GM19043 (cell line): ENCODE measurements around the gene MSANTD1.

Source experiments
- ATAC-seq: cut with Tn5 transposase; IDR thresholded peaks from one replicate; pipeline ENCODE4 v1.9.1; 2021; ENCODE audit warnings: low read depth; ENCODE audit not compliant: unreplicated experiment

MSANTD1 gene

DNA sequence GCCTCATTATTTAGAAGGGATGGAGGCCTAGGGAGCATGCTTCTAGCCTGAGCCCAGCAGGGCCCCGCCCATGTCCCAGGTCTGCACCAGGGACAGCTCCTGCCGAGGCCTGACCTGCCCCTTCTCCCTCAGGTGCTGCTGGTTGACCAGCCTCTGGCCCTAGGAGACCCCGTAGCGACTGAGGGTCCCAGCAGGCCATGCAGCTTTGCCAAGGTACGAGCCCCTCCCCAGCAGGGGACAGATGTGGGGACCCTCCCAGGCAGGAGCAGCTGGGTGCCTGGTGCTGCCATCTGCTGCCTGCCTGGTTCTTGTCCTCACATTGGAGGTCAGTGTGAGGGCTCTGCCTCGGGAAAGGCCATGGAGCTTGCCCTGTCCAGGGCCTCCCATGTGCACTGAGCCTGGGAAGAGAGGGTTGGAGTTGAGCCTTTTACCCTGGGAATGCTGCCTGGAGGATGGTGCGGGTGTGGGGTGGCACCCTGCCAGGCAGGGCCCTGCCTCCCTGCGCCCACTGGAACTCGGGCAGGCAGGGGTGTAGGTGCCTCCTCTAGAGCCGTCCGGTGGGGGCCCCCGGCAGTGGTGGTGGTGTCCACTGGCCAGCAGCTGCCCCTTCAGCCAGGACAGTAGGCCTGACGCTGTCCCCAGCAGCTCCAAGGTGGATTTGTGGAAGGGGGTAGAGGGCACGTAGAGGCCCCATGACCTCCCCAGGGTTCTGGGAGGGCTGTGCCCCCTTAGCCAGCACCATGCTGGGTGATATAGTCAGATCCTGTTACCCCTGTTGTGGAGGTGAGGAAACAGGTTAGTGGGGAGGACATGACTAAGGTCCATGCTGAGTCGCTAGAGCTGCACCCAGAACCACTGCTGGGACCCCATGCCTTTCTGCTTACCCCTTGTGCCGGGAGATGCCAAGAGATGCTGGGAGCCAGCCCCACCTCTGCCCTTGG lies 2.2 kb upstream of the MSANTD1 start:
- ATAC-seq, result no peak

DNA sequence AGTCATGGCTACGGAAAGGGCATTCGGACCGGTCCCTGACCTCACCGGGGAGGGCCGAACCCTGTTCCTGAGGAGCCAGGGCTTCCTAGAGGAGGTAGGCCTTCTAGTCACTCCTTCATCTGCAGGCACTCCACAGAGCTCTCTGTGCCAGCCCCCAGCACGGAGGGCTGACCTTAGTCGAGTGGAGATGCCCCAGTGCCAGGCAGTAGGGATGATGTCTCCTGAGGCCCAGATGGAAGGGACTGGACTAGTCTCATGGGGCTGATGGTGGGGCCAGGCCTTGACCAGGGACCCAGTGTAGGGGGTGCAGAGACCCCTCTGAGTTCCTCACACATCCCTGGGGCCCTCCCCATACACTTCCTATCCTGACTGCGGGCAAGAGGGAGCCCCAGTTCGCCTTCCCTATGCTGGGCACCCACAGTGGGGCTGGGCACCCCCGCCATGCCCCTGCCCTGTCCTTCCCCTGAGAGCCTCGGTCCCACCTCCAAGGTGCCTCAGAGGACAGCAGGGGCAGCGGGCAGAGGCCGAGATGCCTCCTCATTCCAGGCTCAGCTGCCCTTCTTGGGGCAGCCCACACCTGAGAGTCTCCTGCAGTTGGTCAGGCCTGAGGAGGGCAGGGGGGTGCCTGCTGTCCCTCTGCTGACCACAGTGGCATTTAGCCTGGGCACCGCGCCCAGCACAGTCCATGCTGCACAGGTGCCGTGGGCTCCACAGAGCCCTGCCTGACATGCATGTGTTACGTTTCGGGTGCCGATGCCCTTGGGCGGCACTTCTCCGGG lies 1.4 kb upstream of the MSANTD1 start:
- no peak for ATAC-seq

DNA sequence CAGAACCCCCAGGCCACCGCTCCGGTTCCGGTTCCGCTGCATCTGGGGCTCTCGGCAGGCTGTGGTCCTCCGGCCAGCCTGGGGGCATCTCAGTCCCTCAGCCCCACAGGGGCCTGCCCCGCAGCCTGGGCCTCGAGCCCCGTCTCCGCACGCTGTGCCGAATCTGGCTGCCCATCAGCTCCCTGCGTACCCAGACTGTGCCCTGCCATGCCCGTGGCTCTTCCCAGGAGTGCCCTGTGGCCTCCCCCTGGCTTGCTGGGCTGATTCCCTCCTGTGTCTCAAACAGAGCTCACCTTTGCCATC lies 830 bp upstream of the MSANTD1 start:
- no peak for ATAC-seq

DNA sequence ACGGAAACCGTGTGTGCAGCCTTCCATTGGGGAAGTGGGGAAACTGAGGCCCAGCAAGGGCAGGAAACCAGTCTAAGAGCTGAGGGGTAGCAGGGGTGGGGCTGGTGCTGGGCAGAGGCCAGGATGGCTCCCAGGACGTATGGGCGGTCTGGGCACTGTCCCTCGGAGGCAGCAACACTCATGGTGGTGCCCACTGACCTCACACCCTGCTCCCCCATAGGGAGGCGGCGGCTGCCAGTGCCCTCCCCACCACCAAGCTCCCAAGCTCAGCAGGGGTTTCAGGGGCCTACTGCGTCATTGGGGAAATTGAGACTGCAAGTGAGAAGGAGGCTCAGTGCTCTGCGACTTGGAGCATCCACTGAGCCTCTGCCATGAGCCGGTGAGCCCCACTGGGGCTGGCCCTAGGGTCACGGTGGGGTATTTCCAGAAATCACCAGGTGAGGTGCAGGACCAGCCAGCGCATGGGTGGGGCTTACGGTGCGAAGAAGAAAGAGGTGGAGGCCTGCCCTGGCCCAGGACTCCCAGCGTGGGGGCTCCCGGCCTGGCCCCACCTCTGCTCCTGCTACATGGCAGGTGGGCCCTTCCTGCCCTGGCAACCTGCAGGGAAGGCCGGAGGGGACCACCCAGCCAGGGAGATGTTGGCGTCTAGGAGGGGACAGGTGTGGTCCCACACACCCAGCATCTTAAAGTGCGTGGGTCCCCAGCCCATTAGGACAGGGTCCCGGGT lies 915 bp downstream of the MSANTD1 start:
- ATAC-seq, result no peak

DNA sequence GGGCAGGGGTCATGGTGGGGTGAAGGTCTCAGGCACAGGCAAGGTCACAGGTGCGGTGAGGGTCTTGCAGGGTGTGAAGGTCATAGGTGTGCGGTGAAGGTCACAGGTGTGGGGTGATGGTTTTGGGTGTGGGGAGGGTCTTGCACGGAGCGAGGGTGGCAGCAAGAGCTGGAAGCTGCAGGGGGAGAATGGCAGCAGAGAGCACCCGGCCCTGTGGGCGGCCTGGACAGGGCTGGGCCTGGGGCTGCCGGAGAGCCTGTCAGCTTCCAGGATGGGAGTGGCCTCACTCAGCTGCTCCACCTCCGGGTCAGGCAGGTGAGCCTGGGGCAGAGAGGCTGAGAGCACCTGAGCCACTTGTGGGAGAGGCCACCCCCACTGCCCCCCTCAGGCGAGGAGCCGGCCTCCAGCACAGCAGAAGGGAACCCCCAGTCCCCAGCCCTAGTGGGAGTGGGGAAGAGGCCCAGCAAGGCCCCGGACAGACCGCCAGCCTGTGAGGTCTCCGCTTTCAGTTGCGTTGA lies 1.5 kb downstream of the MSANTD1 start:
- no peak for ATAC-seq

DNA sequence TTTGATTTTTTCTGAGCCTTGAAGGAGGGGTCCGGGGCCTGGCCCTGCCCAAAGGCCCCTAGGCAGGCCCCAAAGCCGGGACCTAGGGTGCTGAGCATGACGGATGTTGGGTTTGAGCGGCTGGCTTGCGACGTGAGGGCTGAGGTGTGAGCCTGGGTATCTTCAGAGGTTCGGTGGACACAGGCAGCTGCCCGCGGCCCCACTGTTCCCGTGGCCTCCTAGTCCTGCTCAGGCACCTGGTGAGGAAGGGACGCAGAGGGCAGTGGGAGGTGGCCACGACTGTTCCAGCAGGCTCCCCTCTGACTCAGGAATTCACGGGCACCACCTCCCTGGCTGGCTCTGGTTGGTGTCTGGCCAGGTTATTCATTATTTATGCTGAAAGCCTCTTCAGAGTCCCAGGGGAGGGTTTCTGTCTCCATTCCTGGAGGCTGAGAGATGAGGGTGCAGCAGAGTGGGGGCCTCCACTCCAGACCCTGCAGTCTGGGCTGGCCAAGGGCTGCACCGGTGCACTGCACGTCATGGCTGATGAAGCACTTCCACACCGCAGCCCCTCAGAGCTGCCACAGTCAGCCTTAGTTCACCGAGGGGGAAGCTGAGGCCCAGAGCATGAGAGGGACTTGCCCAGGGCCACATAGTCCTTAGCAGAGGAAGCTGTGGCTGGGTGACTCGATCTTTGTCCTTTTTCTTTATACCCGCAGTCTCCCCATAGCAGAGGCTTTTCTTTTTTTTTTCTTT lies 2.2 kb downstream of the MSANTD1 start:
- ATAC-seq, result no peak

DNA sequence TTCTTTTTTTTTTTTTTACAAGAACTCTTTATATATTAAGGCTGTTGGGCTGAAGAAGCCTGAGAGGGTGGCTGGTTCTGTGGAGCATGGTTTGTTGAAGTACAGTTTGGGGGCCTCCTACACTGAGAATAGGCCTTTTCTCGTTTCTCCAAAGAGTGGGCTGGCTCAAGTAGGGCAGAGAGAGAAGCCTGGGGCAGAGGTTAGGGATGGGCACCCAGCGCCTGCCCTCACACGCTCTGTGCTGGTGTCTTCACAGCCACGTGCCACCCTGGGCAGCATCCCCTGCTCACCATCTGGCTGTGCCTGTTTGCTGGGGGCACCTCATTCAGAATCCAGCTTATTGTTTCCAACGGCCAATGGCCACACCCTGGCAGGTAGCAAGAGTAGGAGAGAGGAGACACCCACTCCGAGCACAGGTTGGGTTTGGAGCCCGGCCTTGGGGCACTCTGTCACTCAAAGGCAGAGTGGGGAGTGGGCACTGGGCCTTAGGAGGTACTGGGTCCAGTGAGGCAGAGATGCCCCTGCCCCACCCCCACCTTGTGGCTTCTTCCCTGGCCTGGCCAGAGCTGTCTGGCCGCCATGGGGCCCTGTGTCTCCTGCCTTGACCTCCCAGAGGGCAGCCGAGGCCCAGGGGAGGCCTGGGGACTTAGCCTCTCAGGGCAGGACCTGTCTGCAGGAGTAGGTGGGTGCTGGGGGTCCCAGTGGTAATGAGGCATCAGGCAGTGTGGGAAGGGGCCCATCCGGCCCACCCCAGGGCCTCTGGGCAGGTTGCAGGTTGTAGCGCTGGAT lies 2.9 kb downstream of the MSANTD1 start:
- ATAC-seq, result no peak

DNA sequence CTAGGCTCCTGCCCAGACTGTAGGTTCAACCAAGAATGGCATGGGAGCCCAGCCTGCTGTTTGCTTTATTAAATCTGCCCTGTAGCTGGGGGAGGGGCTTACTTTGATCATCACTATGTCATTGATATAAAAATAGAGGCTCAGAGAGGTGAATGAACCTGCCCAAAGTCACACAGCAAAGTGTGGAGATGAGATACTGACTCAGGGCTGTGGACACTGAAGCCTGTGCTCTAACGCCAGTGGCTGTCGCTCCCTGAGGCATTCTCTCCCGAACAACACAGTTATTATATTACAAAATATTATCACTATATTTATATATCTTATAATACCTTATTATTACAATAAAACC lies 3.5 kb downstream of the MSANTD1 start:
- no peak for ATAC-seq

DNA sequence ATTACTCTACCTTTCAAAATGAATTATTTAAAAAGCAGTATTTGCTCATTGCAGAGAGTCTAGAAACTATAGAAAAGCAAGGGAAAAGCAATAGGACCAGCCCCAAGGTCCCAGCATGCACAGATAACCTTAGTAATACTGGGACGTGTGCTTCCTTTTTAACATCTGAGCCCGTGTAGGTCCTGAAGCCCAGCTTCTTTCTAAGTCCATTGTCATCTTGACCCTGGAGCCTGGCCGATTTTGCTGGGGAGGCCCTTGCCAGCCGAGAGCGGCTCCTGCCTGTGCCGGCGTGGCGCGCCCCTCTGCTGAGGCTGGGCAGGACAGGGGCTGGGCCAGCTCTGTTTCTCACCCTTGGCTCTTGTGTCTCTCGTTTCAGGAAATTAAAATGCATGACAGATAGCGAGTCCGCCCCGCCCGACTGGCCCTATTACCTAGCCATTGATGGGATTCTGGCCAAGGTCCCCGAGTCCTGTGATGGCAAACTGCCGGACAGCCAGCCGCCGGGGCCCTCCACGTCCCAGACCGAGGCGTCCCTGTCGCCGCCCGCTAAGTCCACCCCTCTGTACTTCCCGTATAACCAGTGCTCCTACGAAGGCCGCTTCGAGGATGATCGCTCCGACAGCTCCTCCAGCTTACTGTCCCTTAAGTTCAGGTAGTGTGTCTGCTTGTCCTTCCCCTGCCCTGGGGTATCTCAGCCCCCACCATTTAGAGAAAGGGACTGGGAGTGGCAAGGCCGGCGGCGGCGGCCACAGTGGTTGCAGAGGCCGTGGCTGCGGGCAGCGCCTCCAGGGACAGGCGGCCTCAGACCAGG lies 4.1 kb downstream of the MSANTD1 start:
- ATAC-seq, result no peak

DNA sequence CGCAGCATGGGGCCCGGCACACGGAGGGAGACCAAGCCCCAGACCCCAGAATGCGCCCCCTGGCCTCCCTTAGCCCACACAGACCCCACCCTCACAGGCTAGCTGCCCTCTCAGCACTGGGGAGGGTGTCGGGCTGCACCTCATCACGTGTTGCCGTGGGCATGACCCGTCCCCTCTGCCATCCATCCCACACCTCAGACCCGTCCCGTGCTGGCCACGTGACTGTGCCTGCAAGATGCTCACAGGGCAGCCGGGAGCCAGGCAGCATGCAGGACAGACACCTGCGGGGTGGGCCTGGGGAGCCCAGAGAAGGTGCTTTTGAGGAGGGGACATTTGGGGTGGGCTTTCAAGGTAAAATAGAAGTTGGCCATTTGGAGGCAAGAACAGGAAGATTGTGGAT lies 4.8 kb downstream of the MSANTD1 start:
- ATAC-seq, result no peak

DNA sequence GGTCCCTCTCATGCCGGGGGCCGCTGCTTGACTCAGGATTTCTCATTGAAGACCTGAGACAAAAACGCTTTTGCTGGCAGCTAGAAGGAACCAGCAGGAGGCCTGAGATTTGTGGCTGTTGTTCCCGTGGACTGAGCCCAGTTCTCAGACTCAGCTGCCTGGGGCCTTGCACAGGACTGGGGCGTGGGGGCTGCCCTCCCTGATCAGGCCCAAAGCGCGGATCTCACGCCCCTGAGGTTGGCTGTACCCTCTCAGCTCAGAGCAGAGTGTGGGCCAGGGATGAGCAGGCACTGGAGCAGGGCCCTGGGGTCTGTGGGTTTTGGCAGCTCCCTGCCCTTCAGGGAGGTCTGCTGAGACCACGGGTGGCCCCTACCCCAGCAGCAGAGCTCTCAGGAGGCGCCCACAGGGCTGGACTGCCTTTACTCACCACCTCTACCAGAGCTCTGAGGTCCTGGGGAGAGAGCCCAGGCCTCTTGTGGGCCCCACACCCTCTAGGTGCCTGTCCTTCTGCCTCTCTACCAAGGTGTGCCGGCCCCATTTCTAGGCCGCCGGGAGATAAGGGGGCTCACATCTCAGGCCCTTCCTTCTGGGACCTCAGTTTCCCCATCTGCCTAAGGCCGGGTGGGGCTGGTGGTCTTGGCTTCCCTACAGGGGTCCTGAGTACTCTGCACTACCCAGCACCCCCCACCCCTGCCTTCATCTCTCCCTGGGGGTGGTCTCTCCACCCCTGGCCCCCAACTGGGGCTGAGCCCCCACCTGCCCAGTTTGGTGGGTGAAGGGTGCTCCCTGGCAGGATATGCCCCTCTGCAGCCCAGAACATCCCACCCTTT lies 5.6 kb downstream of the MSANTD1 start:
- no peak for ATAC-seq

DNA sequence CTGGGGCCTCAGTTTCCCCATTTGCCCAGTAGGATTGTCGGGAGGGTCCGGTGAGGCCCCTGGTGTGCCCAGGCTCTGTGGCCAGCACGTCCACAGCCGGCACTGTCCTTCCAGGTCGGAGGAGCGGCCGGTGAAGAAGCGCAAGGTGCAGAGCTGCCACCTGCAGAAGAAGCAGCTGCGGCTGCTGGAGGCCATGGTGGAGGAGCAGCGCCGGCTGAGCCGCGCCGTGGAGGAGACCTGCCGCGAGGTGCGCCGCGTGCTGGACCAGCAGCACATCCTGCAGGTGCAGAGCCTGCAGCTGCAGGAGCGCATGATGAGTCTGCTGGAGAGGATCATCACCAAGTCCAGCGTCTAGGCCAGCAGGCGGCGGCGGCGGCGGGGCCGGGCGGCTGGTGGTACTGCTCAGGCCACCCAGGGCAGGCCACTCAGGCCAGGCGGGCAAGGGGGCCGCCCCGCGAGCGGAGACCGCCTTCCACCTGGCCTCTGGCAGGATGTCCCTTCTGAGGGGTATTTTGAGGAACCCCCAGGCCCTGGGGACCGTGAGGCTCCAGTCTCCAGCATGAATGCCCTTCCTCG lies 6.7 kb downstream of the MSANTD1 start:
- ATAC-seq, result no peak

DNA sequence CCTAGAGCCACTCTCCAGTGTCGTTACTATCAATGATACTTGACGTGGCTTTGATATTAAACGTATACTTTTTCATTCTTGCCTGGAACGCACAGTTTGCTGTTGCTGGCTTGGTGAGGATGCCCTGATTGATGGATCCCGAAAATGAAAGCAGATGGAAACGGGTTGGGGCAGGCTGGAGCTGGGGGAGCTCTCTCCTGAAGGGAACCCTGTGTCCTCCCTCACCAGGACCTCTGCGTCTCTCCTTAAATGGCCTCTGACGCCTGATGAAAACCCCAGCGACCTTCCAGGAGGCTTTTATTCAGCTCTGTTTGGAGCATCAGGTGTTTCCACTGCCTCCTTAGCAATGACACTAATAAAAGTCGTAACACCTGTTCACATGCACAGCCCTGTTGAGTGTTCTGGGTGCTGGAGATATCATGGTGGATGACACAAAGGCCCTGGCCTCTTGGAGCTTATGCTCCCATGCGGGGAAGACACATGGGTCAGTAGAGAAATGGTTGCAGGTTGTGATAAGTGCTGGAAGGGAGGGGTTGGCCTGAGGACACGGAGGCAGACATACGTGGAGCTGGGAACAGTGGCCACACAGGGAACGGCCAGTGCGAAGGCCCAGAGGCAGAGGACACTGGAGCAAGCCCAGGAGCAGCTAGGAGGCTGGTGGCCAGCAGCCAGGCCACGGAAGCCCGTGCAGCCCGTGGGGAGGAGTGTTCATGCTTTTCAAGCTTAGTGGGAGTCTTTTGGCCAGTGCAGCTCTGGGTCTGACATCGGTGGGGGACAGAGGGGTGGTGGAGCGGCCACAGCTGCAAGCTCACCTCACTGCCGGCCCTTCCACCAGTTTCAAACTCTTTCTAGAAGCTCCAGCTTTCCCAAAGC lies 7.5 kb downstream of the MSANTD1 start:
- ATAC-seq, result no peak

DNA sequence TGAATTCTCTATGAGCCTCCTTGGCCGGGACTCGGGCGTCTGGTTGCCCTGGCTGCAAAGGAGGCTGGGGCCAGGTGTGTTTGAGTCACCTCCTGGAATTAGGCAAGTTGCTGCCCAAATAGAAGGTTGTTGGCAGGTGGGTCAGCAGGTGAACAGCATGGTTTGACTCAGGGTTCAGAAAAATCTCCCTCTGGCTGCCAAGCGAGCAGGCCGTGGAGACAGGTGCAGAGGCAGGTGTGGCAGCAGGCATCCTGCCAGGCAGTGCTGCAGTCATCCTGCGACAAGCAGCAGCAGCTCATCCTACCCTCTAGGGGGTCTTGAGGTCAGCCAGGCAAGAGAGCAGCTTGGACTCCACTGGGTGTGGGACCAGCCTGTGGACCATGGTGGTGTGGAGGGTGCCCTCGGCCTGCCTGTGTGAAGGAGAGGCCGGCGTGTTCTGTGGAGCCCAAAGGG lies 8.2 kb downstream of the MSANTD1 start:
- no peak for ATAC-seq

DNA sequence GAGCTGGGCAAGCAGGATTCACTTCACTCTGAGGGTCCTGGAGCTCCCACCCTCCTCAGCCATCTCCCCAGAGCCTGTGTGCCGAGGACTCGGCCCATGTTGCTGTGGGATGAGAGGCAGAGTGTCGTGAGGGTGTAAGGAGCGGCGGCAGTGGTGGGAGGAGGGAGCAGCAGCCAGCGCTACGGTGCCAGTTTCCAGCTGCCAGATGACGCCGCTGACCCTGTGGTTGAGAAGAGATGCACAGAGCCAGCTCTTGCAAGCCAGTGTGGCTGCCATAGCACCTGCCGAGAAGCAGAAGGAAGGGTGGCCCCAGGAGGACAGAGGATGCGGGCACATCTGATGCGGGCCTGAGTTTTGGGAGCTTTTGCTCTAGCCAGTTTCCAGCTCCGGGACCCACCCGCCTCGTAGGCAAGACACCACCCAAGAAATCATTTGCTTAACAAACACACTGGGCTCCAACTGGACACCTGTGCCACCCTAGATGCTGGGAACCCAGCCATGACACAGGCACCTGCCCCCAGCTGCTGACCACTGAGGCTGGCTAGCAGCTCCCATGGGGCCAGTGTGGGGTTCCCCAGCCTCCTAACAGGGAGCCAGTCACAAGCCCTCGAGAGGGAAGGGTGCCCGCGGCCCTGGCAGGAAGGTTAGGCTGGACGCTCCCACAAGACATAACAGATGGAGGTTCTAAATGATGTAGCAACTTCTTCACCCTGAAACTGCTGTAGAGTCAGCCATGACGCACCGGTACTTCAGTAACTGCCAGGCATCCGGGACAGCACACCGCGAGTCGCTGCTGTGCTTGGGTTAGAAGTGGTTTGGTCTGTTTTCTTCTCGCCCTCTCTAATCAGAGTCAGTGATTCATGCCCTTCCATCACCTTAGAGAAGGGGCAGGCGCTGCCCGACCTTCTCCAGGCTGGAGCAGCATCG lies 8.9 kb downstream of the MSANTD1 start:
- no peak for ATAC-seq
